Stimulated activated CD8-positive, alpha-beta memory T cell treated with anti-CD3 and anti-CD28 coated beads, Interleukin-4, amount 100 ng/mL, for 4 hours (primary cell): ENCODE results near the gene PALLD.
"Not testable (repeated sequence)": the region's sequence is repeated elsewhere in the genome, so short reads cannot be mapped to it uniquely, and the experiment has no call there.

ENCODE experiments used
- DNase-seq, 2 donors: peaks; one replicate each; pipeline ENCODE4 v3.0.0-alpha.2; 2020; ENCODE audit warnings: low read depth in 2 of 2, low spot score in 1 of 2

The PALLD gene

DNA sequence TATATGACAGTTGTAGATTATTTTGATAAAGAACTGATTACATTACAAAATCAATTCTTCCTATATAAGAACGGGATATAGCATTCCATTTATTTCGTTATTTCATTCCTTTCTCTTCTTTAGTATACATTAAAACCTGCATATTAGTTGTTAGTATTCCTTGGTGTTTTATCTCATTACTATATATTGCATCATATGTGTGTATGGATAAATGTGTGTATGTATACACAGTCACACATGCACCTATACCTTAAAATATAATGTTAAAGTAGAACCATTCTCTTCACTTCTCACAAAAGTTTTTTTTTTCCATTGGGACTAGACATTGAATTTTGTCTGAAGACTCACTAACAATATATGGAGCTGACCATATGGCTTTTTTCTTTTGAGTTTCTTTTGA is 5.3 kb upstream of the PALLD start:
- DNase-seq: no peak

DNA sequence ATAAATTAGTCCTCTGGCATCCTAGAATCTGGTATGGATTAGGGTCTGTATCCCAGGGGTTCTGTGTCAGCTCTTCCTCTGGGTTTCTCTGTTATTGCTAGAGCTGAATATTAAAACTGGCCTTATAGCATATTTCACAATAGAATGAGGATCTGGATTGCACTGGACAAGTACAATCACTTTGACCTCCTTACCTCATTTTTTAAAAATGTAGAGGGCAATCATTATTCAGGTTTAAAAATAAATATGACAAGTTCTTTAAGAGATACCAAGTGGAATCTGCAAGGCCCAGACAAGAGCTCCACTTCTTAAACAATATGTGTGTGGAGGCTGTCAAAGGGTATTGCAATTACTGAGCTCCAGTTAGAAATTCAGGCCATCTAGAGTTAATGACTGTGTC is 1.4 kb downstream of the PALLD start:
- DNase-seq: no peak

DNA sequence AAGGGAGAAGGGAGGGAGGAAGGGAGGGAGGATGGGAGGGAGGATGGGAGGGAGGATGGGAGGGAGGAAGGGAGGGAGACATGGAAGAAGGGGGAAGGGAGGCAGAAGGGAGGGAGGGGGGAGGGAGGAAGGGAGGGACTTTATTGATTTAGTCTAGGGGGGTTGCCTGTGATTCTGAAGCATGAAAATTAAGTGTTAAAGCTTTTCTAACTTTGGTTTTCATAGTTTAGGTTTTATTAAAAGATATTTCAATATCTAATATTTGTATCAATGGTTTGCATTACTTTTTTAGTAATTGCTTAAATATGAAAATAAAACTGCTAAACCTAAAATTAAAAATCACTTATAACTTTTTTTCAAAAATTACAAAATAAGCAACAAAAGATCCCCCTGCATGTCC is 2.4 kb downstream of the PALLD start:
- DNase-seq: no peak

DNA sequence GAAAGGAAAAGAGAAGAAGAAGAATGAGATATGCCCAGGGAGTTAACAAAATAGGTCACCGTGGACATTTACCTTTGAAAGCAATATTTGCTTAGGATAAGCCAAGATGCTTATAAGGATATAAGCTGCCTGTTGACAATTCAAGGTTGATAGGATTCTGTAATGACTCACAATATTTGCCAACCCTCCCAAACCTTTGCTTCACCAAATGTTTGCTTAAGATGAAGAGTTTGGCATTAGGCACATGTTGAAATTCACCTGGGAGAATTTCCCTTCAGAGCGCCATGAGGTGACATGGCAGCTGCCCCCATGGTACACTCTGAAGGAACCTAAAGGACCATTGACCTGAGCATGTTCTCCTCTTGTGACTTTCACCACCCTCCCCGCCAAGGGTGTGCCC is 4.6 kb downstream of the PALLD start:
- DNase-seq: no peak

DNA sequence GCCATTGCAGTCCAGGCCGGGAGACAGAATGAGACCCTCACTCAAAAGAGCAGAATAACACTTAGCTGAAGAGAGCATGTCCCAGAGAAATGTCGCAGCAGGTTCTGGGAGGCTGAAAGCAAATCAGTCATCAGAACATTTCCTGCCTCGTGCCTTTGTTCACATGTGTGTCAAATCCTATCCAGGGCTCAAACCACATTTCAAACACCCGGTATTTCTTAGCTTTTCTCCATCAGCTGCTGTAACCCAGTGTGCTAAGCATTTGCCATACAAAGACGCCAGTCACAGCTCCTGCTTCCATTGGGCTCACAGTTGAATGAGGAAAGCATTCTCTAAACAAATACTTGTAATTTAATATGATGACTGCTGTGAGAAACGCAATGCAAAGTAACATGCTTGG is 6.0 kb downstream of the PALLD start:
- DNase-seq: no peak

DNA sequence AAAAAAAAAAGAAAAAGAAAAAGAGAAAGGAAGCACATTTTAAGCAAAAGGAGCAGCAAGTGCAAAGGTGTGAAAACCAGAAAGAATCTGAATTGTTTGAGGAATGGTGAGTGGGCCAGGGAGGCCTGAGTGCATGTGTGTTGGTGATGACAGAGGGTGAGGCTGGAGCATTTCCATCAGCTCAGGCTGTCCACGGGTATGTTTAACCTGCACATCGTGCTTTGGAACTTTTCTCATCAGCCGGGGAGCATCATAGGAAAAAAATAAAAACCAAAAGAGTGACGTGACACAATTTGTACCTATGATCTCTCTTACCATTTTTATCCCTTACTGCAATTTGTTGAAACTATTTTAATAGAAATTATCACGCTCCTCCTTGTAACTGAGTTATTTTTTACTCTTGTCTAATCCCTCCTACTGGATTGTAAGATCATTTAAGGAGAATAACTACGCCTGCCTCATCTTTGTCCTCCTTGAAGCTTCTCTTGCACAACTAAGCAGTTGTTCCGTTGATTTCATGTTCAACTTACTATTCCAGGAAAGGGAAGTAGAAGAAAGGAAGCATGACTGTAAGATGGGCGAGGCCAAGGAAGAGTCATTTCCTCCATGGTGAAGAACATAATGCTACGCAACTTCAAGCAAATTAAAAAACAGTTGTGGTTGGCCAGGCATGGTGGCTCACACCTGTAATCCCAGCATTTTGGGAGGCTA is 7.0 kb downstream of the PALLD start:
- DNase-seq: no peak

DNA sequence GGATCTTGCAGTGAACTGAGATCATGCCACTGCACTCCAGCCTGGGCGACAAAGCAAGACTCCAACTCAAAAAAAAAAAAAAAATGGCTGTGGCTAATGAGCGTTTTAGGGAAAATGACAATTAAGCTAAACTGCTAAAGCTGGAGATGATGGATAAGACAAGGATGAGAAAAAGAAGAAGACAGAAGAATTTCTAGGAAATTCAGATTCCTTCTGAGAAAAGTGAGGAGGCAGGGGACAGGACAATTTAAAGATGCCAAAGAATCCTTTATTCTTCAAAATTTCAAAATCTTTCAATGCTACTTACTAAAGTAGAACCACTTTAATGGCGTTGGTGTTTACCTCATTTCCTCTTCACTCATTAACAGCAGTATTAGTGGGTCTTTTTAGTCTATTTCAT is 7.7 kb downstream of the PALLD start:
- no peak for DNase-seq

DNA sequence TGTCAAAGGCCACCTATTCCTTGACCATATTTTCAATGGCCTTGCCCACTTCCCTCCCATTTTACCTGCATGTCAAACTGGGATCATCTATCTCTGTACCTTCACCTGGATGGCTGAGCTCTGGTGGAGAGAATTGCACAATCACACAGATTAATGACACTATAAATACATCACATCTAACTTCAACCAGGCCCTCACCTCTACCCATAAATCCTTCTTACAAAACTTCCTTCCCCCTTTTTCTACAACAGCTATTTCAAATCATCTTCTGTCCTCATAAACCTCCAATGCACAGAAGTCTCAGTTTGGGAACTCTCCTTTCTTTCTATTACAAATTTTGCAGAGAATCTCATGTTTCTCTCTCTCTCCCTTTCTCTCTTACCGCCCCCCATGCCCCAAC is 9.2 kb downstream of the PALLD start:
- DNase-seq: no peak

DNA sequence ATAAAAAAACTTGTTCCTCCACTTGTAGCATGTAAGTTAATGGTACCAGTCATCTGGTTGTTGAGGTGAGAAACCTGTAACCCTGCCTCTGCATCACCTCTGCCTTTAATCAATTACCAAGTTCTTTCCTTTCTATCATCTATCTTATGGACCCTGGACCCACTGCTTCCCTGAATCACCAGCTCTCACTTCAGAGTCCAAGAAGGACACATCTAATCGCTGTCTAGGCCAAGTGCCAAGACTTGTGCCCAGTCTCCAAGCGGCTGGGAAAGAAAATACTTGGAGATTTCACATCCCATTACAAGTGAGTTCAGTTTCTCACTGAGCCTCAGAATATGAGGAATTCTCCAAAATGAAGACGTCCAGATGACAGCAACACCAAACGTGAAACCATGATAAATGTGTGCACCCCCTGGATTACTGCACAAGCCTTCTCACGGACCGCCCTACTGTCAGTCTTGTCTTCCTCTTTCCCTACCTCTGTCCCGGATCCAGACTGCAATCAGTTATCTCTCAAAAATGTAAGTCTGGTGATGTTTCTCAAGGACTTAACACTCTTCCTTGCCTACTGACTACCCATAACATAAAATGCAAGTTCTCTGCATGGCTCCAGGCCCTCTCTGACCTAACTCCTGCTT is 10.4 kb downstream of the PALLD start:
- DNase-seq: no peak

DNA sequence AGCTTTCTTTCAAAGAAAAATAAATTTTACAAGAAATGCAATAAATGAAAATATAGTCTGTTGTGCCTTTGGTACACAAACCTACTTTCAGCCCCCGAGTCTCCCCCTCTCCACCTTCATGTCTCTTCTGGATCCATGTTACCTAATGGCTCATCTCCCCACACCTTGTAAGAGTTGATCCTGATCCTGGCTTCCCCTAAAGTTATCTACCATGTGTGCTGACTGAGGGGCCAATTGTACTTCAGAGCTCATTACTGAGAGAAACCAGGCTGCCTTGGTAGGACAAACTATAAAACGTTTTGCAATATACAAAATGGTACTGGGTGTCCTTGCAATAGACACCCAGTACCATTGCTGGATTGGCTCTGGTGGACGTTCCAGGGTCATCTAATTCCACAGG is 11.8 kb downstream of the PALLD start:
- DNase-seq: no peak

DNA sequence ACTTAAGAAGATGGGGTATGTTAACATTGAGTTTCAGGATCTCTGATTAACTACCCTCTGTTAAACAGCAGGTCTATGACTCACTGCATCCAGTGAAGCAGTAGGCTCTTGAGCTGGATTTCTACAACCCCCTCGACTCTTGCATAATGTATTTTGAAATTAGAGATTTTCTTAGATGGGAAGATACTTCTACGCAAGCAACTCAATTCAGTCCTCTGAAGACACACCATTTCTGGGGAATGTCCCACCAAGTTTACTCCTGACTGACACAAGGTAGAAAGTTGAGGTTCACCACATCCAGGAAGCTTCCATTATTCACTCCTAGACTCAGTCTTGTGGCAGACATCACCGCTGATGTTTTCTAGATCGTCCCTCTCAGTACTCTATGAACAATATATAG is 12.9 kb downstream of the PALLD start:
- no peak for DNase-seq

DNA sequence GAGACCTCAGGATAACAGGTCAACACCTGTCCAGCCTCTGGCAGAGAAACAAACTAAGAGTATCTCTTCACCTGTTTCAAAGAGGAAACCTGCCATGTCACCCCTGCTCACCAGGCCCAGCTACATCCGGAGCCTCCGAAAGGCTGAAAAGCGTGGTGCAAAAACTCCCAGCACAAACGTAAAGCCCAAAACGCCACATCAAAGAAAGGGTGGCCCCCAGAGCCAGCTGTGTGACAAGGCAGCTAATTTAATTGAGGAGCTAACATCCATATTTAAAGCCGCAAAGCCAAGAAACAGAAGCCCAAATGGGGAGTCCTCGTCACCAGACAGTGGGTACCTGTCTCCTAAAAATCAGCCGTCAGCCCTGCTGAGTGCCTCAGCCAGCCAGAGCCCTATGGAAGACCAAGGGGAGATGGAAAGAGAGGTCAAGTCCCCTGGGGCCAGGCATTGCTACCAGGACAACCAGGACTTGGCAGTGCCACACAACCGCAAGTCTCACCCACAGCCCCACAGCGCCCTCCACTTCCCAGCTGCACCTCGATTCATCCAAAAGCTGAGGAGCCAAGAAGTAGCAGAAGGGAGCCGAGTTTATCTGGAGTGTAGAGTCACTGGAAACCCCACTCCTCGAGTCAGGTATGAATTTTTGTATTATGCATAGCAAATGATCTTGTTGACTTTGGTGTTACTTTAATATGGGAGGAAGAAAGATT is 15.1 kb downstream of the PALLD start:
- DNase-seq: peak; percentile 18 to 24

DNA sequence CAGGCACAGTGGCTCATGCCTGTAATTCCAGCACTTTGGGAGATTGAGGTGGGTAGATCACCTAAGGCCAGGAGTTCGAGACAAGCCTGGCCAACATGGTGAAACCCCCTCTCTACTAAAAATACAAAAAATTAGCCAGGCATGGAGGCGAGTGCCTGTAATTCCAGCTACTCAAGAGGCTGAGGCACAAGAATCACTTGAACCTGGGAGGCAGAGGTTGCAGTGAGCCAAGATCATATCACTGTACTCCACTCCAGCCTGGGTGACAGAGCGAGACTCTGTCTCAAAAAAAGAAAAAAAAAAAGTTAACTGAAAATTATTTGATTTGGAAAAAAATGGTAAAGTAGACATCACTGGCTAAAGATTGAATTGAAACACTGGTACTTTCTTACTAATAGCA is 17.0 kb downstream of the PALLD start:
- not testable (repeated sequence) for DNase-seq

DNA sequence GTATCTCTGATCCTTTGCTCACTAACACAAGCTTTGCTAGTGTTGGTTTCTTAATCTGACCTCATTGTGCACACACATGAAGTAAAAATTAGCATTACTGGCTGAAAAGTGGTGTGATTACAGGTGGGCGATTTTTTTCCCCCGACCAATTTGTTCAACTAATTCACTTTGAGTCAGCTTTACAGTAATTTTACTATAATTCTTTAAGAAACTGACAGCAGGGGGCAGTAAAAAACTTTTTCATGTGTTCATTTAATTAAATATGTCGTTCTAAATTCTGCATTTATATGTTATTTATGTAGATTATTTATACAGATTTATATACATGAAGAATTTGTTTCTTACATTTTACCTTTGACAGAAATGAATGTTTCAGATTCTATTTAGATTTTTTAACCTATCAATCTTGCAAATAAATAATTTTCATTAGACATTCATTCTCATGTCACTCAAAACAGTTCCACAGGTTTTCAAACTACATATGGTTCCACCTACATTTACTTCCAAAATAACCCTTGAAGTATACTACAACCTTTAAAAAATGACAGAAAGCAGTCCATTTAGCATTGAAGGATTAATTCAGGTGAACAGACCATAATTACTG is 17.5 kb downstream of the PALLD start:
- DNase-seq: no peak

DNA sequence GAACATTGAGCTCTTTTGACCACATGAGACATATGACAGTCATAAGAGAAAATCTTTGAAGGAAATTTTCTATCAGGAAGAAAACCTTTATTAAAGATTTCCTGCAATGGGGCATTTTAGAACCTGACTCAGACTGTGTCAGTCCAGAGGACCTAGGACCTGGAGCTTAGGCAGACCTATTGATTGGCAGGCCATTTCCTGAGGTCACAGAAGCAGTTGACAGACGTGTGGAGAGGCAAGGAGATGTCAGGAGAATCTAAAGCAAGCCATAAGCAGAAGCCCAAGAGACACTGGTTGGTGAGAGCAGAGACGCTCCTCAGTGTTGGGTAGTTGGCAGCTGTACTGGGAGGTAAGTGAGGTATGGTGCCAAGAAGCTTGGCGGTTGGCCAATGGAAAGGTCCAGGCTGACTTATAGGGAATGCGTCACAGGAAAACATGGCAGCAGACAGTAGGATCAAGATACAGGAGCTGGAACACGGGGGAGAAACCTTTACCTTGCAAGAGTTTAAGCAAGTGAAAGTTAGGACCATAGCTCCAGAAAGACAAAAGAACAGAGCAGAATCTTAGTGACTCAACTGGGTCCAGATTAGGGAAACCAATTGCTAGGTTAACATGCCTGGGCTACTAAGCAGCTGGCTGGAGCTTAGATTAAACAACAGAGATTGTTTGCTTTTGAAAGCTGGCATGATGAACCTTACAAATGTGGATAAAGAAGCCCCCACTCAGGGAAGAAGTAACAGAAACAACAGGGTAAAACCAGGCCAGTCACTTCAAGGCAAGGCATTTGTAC is 18.6 kb downstream of the PALLD start:
- DNase-seq: no peak

DNA sequence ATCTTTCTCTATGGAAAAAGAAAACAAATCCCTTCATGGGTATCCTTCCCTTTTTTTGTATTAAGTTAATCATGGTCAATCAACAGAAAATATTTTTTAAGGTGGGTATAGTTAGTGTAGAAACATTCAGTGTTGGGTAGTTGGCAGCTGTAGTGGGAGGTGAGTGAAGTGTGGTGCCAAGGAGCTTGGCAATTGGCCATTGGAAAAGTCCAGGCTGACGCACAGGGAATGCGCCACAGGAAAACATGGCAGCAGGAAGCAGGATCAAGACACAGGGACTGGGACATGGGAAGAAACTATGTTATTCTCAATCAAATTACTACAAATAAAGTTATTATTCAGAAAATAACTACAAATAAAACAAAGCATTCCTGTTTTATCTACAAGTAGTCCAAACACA is 20.0 kb downstream of the PALLD start:
- DNase-seq: no peak

DNA sequence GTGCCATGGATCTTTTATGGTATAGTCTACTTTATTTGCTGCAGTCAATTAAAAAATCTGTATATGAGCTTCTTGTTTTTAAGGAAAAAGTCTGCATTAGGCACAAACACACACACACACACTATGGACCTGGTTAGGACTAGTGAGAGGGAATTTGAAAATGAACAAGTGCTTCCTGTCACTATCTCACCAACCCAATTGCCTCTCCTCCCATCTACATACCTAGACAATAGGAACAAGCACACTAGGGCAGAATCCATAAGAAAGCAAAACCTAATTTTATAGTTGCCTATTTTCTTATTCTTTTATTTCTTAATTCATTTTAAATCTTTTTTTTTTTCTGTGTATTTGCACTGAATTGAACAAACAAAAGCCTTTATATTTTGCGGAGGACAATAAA is 22.7 kb downstream of the PALLD start:
- DNase-seq: no peak

DNA sequence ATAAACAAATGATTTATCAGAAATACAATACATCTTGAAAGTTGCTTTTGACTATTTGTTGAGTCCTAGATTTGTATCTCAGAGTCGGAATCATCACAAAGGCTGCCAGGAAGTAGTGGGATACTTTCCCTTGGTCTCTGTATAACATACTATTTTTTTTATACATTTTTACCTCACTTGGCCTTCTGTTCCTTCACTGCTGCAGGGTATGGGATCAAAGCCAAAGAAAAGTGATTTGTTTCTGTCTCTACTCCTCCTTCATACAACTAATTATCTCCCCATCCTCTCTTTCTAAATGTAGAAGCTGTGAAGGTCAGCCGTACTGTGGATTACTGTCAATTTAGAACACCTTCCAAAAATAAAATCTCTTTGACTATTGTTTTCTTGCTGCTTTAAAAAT is 24.9 kb downstream of the PALLD start:
- DNase-seq: no peak

DNA sequence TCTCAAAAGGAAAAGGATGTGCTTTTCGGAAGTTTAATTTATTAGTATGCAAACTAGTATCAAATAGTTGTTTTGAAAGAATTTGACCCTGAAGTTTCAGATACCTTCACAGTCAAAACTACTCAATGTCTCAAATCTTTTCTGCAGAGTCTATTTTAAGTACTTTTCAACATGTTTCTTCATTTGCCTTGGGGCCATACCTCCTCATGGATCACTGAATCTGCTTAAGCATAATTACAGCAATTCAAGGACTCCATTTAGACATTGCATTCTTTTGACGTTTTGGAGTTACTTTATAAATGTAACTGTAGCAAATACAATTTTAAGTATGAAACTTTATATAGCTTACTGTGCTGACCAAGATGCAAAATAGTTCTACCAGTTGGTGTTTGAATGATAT is 25.5 kb downstream of the PALLD start:
- DNase-seq: no peak

DNA sequence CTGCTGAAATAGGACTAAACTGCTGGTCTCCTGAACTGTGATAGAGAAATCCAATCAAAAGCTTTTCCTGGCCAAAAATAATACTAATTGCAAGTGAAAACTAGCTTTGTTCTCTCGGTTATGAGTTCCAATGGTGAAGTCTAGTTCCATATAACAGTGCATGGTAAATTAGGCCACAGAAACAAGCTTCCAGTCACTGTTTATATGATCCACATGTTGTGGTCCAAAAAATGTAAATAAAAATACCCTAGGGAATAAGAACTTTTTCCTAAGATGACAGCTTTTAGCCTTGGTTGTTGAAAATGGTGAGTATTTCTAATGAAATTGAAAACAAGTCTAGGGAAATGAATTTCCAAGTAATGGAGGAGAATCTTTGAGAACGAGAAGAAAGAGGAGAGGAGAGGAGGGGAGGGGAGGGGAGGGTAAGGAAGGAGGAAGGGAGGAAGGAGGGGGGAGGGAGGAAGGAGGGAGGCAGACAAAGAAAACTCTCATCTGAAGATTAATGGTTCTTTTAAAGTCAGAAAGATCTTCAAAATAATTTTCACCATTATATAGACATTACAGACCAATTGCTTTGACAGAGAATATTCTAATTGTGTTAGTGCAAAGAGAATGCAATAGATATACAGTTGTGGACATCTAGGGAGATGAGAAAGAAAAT is 26.1 kb downstream of the PALLD start:
- no peak for DNase-seq

DNA sequence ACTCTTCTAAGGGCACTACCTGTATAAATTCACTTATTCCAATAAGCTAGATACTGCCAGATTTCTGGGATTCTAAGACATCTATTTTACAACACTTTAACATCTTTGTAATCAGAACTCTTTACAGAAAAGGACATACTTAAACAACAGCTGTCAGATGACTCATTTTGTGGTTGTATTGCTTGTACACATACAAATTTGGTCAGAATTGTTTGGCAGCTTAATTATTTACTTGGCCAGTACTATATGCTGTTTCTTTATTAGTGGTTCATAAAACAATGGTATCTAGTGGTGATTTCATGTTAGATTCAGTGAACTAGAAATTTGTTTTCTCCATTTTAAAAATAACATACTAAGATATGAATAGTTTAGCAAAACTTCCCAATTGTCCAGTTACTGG is 27.2 kb downstream of the PALLD start:
- no peak for DNase-seq
